IMR-90 (cell line): ENCODE results near the gene PLXND1. TPM values are rescaled to one million over a fixed set of nuclear protein-coding genes. Genes with fewer than 3 reads are reported as not detected.

Experiments used
- ATAC-seq: fragments of 200-7000 bp; cut with Tn5 transposase; 2 replicates; pipeline ENCODE4 v1.9.1; 2020; ENCODE audit warnings: low read depth, mild to moderate bottlenecking, moderate library complexity
- BruUV-seq: library from RNA; stranded (reverse); fragments of 400-500 nt; replicated peaks from 2 replicates; lab custom pipeline; 2021; lab: Mats Ljungman, UMichigan
- CTCF ChIA-PET: fragments of 300-600 bp; formaldehyde crosslinking; extraction: SDS; loops from one replicate; lab custom pipeline; 2021; ENCODE audit warnings: antibody characterized with exemption; lab: Yijun Ruan, JAX
- POLR2A ChIA-PET: fragments of 300-600 bp; sonication (Branson Sonifier 250); formaldehyde crosslinking; loops from one replicate; lab custom pipeline; 2022; ENCODE audit warnings: antibody characterized with exemption; ENCODE audit not compliant: unreplicated experiment; lab: Charles Lee
- DNase-seq: peaks from one replicate; pipeline ENCODE4 v3.0.0; 2013
- H2AFZ ChIP-seq: replicated peaks from 2 replicates; pipeline ENCODE3; 2013; ENCODE audit warnings: low read length, mild to moderate bottlenecking; ENCODE audit not compliant: poor library complexity
- H2AK5ac ChIP-seq: 2 replicates; pipeline ENCODE4 v1.6.1; 2013; ENCODE audit warnings: low read depth, low read length, inconsistent platforms
- H2AK9ac ChIP-seq: replicated peaks from 2 replicates; pipeline ENCODE3; 2013; ENCODE audit warnings: mild to moderate bottlenecking, low read depth, low read length, moderate library complexity; ENCODE audit not compliant: poor library complexity
- H2BK120ac ChIP-seq: 2 replicates; pipeline ENCODE4 v1.6.1; 2013; ENCODE audit warnings: low read depth, low read length, inconsistent platforms
- H2BK15ac ChIP-seq: 3 replicates; pipeline ENCODE4 v1.6.1; 2013; ENCODE audit warnings: low read depth, low read length, inconsistent platforms
- H2BK20ac ChIP-seq: 2 replicates; pipeline ENCODE4 v1.6.1; 2013; ENCODE audit warnings: low read depth, mild to moderate bottlenecking, inconsistent platforms, low read length, moderate library complexity
- H2BK5ac ChIP-seq: 2 replicates; pipeline ENCODE4 v1.6.1; 2013; ENCODE audit warnings: mild to moderate bottlenecking, low read depth, low read length, inconsistent platforms; ENCODE audit not compliant: poor library complexity, severe bottlenecking
- H3K14ac ChIP-seq: replicated peaks from 2 replicates; pipeline ENCODE4 v1.6.1; 2013; ENCODE audit warnings: low read depth, low read length, inconsistent platforms
- H3K18ac ChIP-seq: 2 replicates; pipeline ENCODE4 v1.6.1; 2013; ENCODE audit warnings: low read depth, low read length, control low read depth
- H3K23ac ChIP-seq: 2 replicates; pipeline ENCODE4 v1.6.1; 2013; ENCODE audit warnings: low read depth, low read length, inconsistent platforms
- H3K27ac ChIP-seq: 2 replicates; pipeline ENCODE4 v1.5.1; 2013; ENCODE audit warnings: mild to moderate bottlenecking, control low read depth, low read length; ENCODE audit not compliant: insufficient read depth
- H3K27me3 ChIP-seq: 2 replicates; pipeline ENCODE4 v1.6.1; 2013; ENCODE audit warnings: low read length; ENCODE audit not compliant: control insufficient read depth, insufficient read depth
- H3K36me3 ChIP-seq: 2 replicates; pipeline ENCODE4 v1.6.1; 2013; ENCODE audit warnings: low read length, mixed read lengths; ENCODE audit not compliant: control insufficient read depth, insufficient read depth
- H3K4ac ChIP-seq: 2 replicates; pipeline ENCODE4 v1.6.1; 2013; ENCODE audit warnings: low read depth, low read length, inconsistent platforms
- H3K4me1 ChIP-seq: 2 replicates; pipeline ENCODE4 v1.6.1; 2013; ENCODE audit warnings: low read length, mixed read lengths; ENCODE audit not compliant: control insufficient read depth, insufficient read depth
- H3K4me2 ChIP-seq: 2 replicates; pipeline ENCODE4 v1.6.1; 2013; ENCODE audit warnings: low read depth, mild to moderate bottlenecking, control low read depth, low read length, moderate library complexity
- H3K4me3 ChIP-seq: 2 replicates; pipeline ENCODE4 v1.5.1; 2013; ENCODE audit warnings: low read depth, mild to moderate bottlenecking, control low read depth, low read length, moderate library complexity; ENCODE audit not compliant: insufficient read depth
- H3K56ac ChIP-seq: 2 replicates; pipeline ENCODE4 v1.6.1; 2013; ENCODE audit warnings: low read length, inconsistent platforms; ENCODE audit not compliant: insufficient read depth; ENCODE audit errors: extremely low read depth
- H3K79me1 ChIP-seq, 2 experiments: 2 replicates each; pipeline ENCODE4 v1.6.1; 2013; ENCODE audit warnings: low read length in 2 of 2, inconsistent platforms in 1 of 2, low read depth in 1 of 2
- H3K9ac ChIP-seq: 2 replicates; pipeline ENCODE4 v1.6.1; 2013; ENCODE audit warnings: low read depth, low read length, control low read depth
- H3K9me1 ChIP-seq: 2 replicates; pipeline ENCODE4 v1.6.1; 2013; ENCODE audit warnings: low read length, inconsistent platforms; ENCODE audit not compliant: insufficient read depth
- H3K9me3 ChIP-seq: 2 replicates; pipeline ENCODE4 v1.6.1; 2013; ENCODE audit warnings: low read length; ENCODE audit not compliant: control insufficient read depth, insufficient read depth
- H4K20me1 ChIP-seq: 2 replicates; pipeline ENCODE4 v1.6.1; 2013; ENCODE audit warnings: low read length, inconsistent platforms; ENCODE audit not compliant: insufficient read depth
- H4K5ac ChIP-seq: 2 replicates; pipeline ENCODE4 v1.6.1; 2013; ENCODE audit warnings: mild to moderate bottlenecking, low read depth, low read length, control low read depth
- H4K8ac ChIP-seq, 2 experiments: 2 replicates each; pipeline ENCODE4 v1.6.1; 2013; ENCODE audit warnings: low read depth in 2 of 2, low read length in 2 of 2, control low read depth in 1 of 2, inconsistent platforms in 1 of 2
- H4K91ac ChIP-seq: 2 replicates; pipeline ENCODE4 v1.6.1; 2013; ENCODE audit warnings: low read depth, low read length, inconsistent platforms; ENCODE audit not compliant: insufficient read depth
- BHLHE40 ChIP-seq: fragments of 150-350 bp; IDR thresholded peaks from 2 replicates; pipeline ENCODE4 v1.6.1; 2016; ENCODE audit warnings: mild to moderate bottlenecking, low read depth, low read length
- CHD1 ChIP-seq: IDR thresholded peaks from 2 replicates; pipeline ENCODE4 v1.6.1; 2012; ENCODE audit warnings: low read depth, low read length, improper control_type of control experiment
- CTCF ChIP-seq: conservative IDR thresholded peaks from 2 replicates; pipeline ENCODE4 v1.5.1; 2012; ENCODE audit warnings: mild to moderate bottlenecking, low read depth, low read length, improper control_type of control experiment
- ELK1 ChIP-seq: fragments of 150-350 bp; IDR thresholded peaks from 2 replicates; pipeline ENCODE4 v1.6.1; 2016; ENCODE audit warnings: low read depth, mild to moderate bottlenecking, low read length, moderate library complexity, borderline replicate concordance
- WGBS, 2 experiments: methylation state at CpG; one replicate each; pipeline versions ENCODE4 v1.1.5 to v1.1.7; 2013; ENCODE audit warnings: missing lambda C conversion rate in 2 of 2; ENCODE audit not compliant: insufficient read length in 1 of 2; ENCODE audit errors: extremely low coverage in 2 of 2; 5-methylcytosine and 5-hydroxymethylcytosine counted together
- dilution Hi-C: fragments of 300-500 bp; cut with HindIII; formaldehyde crosslinking; loops from one replicate; pipeline ENCODE4 v1.14.3; 2018; ENCODE audit warnings: low sequenced_read_pairs; ENCODE audit not compliant: unreplicated experiment
- in situ Hi-C: fragments of 300-500 bp; cut with MboI; formaldehyde crosslinking; loops from 3 replicates; pipeline ENCODE4 v1.14.3; 2019; ENCODE audit warnings: low sequenced_read_pairs, inconsistent platforms, mixed read lengths
- intact Hi-C: fragments of 100-400 bp; cut with micrococcal nuclease; formaldehyde crosslinking; loops from 2 replicates; pipeline ENCODE4 v1.10.0; 2022
- polyA plus RNA-seq, 3 experiments: library from polyadenylated mRNA; depleted of rRNA; stranded (reverse); fragments of >200 nt; gene quantifications; 2 replicates each; pipeline ENCODE4 v1.2.3, GENCODE V29; 2012; ENCODE audit warnings: low replicate concordance in 1 of 3
- total RNA-seq: library from RNA; depleted of rRNA; stranded (reverse); fragments of >200 nt; gene quantifications from 2 replicates; pipeline ENCODE4 v1.2.3, GENCODE V29; 2012

PLXND1 gene
- total and polyA plus RNA-seq, 2 of the 4 experiments (the other 2 are of a cell fraction), result 19.2 to 67.1 TPM

- Histone ChIP-seq H3K9me1 (peaks cover 18% of the 10 kb centered on the region), H3K27me3 (no peaks in the 10 kb centered on the region), H3K9me3 (no peaks in the 10 kb centered on the region), H4K91ac (no peak overlapping the region), H4K20me1 (no peaks in the 10 kb centered on the region), H3K23ac (no peak overlapping the region), H3K9ac (no peak overlapping the region), H2AFZ (no peak overlapping the region), H3K4ac (no peak overlapping the region), H2BK20ac (no peak overlapping the region), H3K27ac (no peak overlapping the region), H3K36me3 (peaks cover 29% of the 10 kb centered on the region), H3K14ac (no peak overlapping the region), H2BK5ac (no peak overlapping the region), H2AK5ac (peak overlapping the region; percentile 10; the same call in 1 of the 2 replicates), H3K4me2 (no peak overlapping the region), H3K79me1 (peaks cover 6 to 26% of the 10 kb centered on the region in 2 experiments; a peak in 2 of 4 replicates), H3K4me1 (peaks cover 20% of the 10 kb centered on the region), H2BK120ac (no peak overlapping the region), H4K5ac (no peak overlapping the region), H3K18ac (no peak overlapping the region), H3K4me3 (no peak overlapping the region), H3K56ac (no peak overlapping the region), H2AK9ac (no peak overlapping the region), H2BK15ac (no peak overlapping the region), H4K8ac (no peak overlapping the region)
- dilution Hi-C loops, result no loop called here
- POLR2A ChIA-PET, result interaction anchor here (0.5 kb wide), 1 partner anchor 339 kb away, joined by 3 read pairs; no protein-coding TSS in a partner anchor
- BruUV-seq, result no TSS peak
- intact Hi-C loops, result no loop called here
- ATAC-seq (no peak), DNase-seq (no peak)
- no peak for TF ChIP-seq CHD1
- no peak for TF ChIP-seq ELK1
- TF ChIP-seq CTCF, result no peak
- TF ChIP-seq BHLHE40, result no peak
- 66% methylated on average over 10 of the region's 13 CpGs; no CpG with 5 or more reads in 1 of the 2 experiments for WGBS, 2 experiments
- CTCF ChIA-PET, result no interaction called here
- in situ Hi-C loops, result no loop called here
Observed at GRCh38 chr3:129554356-129555152, 51.9 kb downstream of the PLXND1 start.
